WTC11 (cell line): ENCODE results near the gene USP10. TPM values are rescaled to one million over a fixed set of nuclear protein-coding genes. Genes with fewer than 3 reads are reported as not detected.

ENCODE experiments used
- ATAC-seq: fragments of 200-7000 bp; cut with Tn5 transposase; 2 replicates; pipeline ENCODE4 v1.10.0; 2021; ENCODE audit warnings: mild to moderate bottlenecking, moderate library complexity
- CTCF ChIA-PET: fragments of 300-600 bp; sonication (Branson Sonifier 250); formaldehyde crosslinking; loops from one replicate; lab custom pipeline; 2021; ENCODE audit warnings: antibody characterized with exemption; lab: Charles Lee
- POLR2A ChIA-PET: fragments of 350-600 bp; sonication (Branson Sonifier 250); formaldehyde crosslinking; loops from one replicate; lab custom pipeline; 2021; ENCODE audit warnings: antibody characterized with exemption; lab: Charles Lee
- DNase-seq: peaks from one replicate; pipeline ENCODE4 v3.0.0; 2021; ENCODE audit warnings: low spot score
- H3K27ac Mint-ChIP-seq: 2 replicates; pipeline ENCODE4 v1.8.0; 2021; ENCODE audit warnings: mixed read lengths
- H3K27me3 Mint-ChIP-seq: 2 replicates; pipeline ENCODE4 v1.8.0; 2021; ENCODE audit warnings: low read depth, mild to moderate bottlenecking, moderate library complexity, mixed read lengths
- H3K36me3 Mint-ChIP-seq: 2 replicates; pipeline ENCODE4 v1.8.0; 2021; ENCODE audit warnings: mixed read lengths
- H3K4me1 Mint-ChIP-seq: 2 replicates; pipeline ENCODE4 v1.8.0; 2022; ENCODE audit warnings: mixed read lengths
- H3K4me3 Mint-ChIP-seq: 2 replicates; pipeline ENCODE4 v1.8.0; 2021; ENCODE audit warnings: mild to moderate bottlenecking, moderate library complexity, mixed read lengths
- H3K9me3 Mint-ChIP-seq: 2 replicates; pipeline ENCODE4 v1.8.0; 2021; ENCODE audit warnings: mixed read lengths
- FOXJ3 ChIP-seq: sonication (generic); formaldehyde crosslinking; IDR thresholded peaks from 2 replicates; pipeline ENCODE4 v1.9.0; 2021; ENCODE audit warnings: missing genetic modification reagents, mild to moderate bottlenecking, borderline replicate concordance
- GTF2I ChIP-seq: fragments of 250-450 bp; sonication (Bioruptor Pico); conservative IDR thresholded peaks from 2 replicates; pipeline ENCODE4 v1.4.0; 2021; ENCODE audit warnings: mild to moderate bottlenecking
- JAZF1 ChIP-seq: fragments of 250-450 bp; sonication (Bioruptor Pico); IDR thresholded peaks from 2 replicates; pipeline ENCODE4 v1.9.0; 2021; ENCODE audit warnings: moderate library complexity, mild to moderate bottlenecking, inconsistent platforms
- NR2C2 ChIP-seq: sonication (generic); formaldehyde crosslinking; IDR thresholded peaks from 2 replicates; pipeline ENCODE4 v1.8.0; 2022; ENCODE audit warnings: mild to moderate bottlenecking, missing genetic modification reagents
- OVOL2 ChIP-seq: fragments of 250-450 bp; sonication (Bioruptor Pico); IDR thresholded peaks from 2 replicates; pipeline ENCODE4 v1.9.0; 2021; ENCODE audit warnings: mild to moderate bottlenecking, borderline replicate concordance
- SMAD4 ChIP-seq: sonication (generic); formaldehyde crosslinking; IDR thresholded peaks from 2 replicates; pipeline ENCODE4 v1.8.0; 2022; ENCODE audit warnings: mild to moderate bottlenecking, missing genetic modification reagents
- TEAD1 ChIP-seq: sonication (generic); formaldehyde crosslinking; IDR thresholded peaks from 2 replicates; pipeline ENCODE4 v1.8.0; 2022; ENCODE audit warnings: mild to moderate bottlenecking, missing genetic modification reagents
- TP53 ChIP-seq: sonication (generic); formaldehyde crosslinking; IDR thresholded peaks from 2 replicates; pipeline ENCODE4 v1.8.1; 2023; ENCODE audit warnings: mild to moderate bottlenecking, missing genetic modification reagents
- ZBTB21 ChIP-seq: sonication (generic); formaldehyde crosslinking; IDR thresholded peaks from 2 replicates; pipeline ENCODE4 v1.8.1; 2023; ENCODE audit warnings: mild to moderate bottlenecking, missing genetic modification reagents, borderline replicate concordance
- ZNF671 ChIP-seq: fragments of 250-450 bp; sonication (Bioruptor Pico); IDR thresholded peaks from 2 replicates; pipeline ENCODE4 v1.8.0; 2021; ENCODE audit warnings: mild to moderate bottlenecking
- total RNA-seq: library from RNA; stranded (reverse); gene quantifications from 3 replicates; pipeline ENCODE4 v1.2.3, GENCODE V29; 2021
- TF ChIP-seq, protein P1 (sequence below): sonication (generic); formaldehyde crosslinking; IDR thresholded peaks from 2 replicates; pipeline ENCODE4 v1.8.0; 2022; ENCODE audit warnings: mild to moderate bottlenecking, missing genetic modification reagents
- TF ChIP-seq, protein P2 (sequence below): sonication (generic); formaldehyde crosslinking; IDR thresholded peaks from 2 replicates; pipeline ENCODE4 v1.8.1; 2023; ENCODE audit warnings: mild to moderate bottlenecking, missing genetic modification reagents, moderate library complexity
- TF ChIP-seq, protein P3 (sequence below): sonication (generic); formaldehyde crosslinking; IDR thresholded peaks from 2 replicates; pipeline ENCODE4 v1.8.1; 2022; ENCODE audit warnings: missing genetic modification reagents, borderline replicate concordance
- TF ChIP-seq, protein P4 (sequence below): sonication (generic); formaldehyde crosslinking; IDR thresholded peaks from 2 replicates; pipeline ENCODE4 v1.8.0; 2022; ENCODE audit warnings: mild to moderate bottlenecking, missing genetic modification reagents
- TF ChIP-seq, protein P5 (sequence below): sonication (generic); formaldehyde crosslinking; IDR thresholded peaks from 2 replicates; pipeline ENCODE4 v1.8.0; 2022; ENCODE audit warnings: missing genetic modification reagents
- TF ChIP-seq, protein P6 (sequence below): sonication (generic); formaldehyde crosslinking; IDR thresholded peaks from 2 replicates; pipeline ENCODE4 v1.8.1; 2022; ENCODE audit warnings: low read depth, mild to moderate bottlenecking, moderate library complexity, missing genetic modification reagents, borderline replicate concordance
- TF ChIP-seq, protein P7 (sequence below): fragments of 250-450 bp; sonication (Bioruptor Pico); IDR thresholded peaks from 2 replicates; pipeline ENCODE4 v1.9.0; 2021; ENCODE audit warnings: mild to moderate bottlenecking
- TF ChIP-seq, protein P8 (sequence below): sonication (generic); formaldehyde crosslinking; IDR thresholded peaks from 2 replicates; pipeline ENCODE4 v1.8.0; 2023; ENCODE audit warnings: mild to moderate bottlenecking, missing genetic modification reagents

The USP10 gene
- total RNA-seq, 1 experiment from 2014 or later = 138 TPM

DNA sequence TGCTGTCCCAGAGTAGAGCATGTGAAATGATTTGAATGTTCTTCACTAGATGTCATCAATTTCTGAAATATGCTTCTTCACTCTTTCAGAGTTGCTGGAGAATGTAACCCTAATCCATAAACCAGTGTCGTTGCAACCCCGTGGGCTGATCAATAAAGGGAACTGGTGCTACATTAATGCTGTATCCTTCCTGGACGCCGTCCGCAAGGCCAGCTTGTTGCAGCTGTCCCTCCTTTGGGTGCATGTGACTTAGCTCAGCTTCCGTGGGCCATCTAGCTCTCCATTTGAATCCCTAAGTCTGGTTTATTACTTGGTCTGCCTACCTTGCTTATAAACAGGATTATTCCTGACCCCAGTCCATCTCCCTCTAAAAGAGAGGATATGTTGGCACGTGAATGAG, 58.8 kb downstream of the USP10 start:
- Mint-ChIP-seq H3K4me3 (no peak overlapping the region), H3K36me3 (peaks cover 38% of the 10 kb centered on the region), H3K27ac (peak overlapping the region; percentile 28; the same call in 1 of the 2 replicates), H3K27me3 (no peaks in the 10 kb centered on the region), H3K4me1 (peaks cover 25% of the 10 kb centered on the region), H3K9me3 (no peaks in the 10 kb centered on the region)
- DNase-seq = no peak
- TF ChIP-seq ZNF671 (CRISPR knock-in tag) = no peak
- TF ChIP-seq, protein P1, sequence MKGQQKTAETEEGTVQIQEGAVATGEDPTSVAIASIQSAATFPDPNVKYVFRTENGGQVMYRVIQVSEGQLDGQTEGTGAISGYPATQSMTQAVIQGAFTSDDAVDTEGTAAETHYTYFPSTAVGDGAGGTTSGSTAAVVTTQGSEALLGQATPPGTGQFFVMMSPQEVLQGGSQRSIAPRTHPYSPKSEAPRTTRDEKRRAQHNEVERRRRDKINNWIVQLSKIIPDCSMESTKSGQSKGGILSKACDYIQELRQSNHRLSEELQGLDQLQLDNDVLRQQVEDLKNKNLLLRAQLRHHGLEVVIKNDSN = no peak
- TF ChIP-seq, protein P2, sequence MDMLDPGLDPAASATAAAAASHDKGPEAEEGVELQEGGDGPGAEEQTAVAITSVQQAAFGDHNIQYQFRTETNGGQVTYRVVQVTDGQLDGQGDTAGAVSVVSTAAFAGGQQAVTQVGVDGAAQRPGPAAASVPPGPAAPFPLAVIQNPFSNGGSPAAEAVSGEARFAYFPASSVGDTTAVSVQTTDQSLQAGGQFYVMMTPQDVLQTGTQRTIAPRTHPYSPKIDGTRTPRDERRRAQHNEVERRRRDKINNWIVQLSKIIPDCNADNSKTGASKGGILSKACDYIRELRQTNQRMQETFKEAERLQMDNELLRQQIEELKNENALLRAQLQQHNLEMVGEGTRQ (CRISPR knock-in tag) = no peak
- TF ChIP-seq, protein P3, sequence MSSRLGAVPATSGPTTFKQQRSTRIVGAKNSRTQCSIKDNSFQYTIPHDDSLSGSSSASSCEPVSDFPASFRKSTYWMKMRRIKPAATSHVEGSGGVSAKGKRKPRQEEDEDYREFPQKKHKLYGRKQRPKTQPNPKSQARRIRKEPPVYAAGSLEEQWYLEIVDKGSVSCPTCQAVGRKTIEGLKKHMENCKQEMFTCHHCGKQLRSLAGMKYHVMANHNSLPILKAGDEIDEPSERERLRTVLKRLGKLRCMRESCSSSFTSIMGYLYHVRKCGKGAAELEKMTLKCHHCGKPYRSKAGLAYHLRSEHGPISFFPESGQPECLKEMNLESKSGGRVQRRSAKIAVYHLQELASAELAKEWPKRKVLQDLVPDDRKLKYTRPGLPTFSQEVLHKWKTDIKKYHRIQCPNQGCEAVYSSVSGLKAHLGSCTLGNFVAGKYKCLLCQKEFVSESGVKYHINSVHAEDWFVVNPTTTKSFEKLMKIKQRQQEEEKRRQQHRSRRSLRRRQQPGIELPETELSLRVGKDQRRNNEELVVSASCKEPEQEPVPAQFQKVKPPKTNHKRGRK (CRISPR knock-in tag) = no peak
- TF ChIP-seq, protein P4, sequence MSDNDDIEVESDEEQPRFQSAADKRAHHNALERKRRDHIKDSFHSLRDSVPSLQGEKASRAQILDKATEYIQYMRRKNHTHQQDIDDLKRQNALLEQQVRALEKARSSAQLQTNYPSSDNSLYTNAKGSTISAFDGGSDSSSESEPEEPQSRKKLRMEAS (CRISPR knock-in tag) = no peak
- TF ChIP-seq, protein P5, sequence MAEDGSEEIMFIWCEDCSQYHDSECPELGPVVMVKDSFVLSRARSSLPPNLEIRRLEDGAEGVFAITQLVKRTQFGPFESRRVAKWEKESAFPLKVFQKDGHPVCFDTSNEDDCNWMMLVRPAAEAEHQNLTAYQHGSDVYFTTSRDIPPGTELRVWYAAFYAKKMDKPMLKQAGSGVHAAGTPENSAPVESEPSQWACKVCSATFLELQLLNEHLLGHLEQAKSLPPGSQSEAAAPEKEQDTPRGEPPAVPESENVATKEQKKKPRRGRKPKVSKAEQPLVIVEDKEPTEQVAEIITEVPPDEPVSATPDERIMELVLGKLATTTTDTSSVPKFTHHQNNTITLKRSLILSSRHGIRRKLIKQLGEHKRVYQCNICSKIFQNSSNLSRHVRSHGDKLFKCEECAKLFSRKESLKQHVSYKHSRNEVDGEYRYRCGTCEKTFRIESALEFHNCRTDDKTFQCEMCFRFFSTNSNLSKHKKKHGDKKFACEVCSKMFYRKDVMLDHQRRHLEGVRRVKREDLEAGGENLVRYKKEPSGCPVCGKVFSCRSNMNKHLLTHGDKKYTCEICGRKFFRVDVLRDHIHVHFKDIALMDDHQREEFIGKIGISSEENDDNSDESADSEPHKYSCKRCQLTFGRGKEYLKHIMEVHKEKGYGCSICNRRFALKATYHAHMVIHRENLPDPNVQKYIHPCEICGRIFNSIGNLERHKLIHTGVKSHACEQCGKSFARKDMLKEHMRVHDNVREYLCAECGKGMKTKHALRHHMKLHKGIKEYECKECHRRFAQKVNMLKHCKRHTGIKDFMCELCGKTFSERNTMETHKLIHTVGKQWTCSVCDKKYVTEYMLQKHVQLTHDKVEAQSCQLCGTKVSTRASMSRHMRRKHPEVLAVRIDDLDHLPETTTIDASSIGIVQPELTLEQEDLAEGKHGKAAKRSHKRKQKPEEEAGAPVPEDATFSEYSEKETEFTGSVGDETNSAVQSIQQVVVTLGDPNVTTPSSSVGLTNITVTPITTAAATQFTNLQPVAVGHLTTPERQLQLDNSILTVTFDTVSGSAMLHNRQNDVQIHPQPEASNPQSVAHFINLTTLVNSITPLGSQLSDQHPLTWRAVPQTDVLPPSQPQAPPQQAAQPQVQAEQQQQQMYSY (CRISPR knock-in tag) = no peak
- TF ChIP-seq SMAD4 (CRISPR knock-in tag) = no peak
- no peak for TF ChIP-seq NR2C2 (CRISPR knock-in tag)
- ChIA-PET POLR2A (no interaction called here), CTCF (interaction anchor here (0.6 kb wide), 1 partner anchor 12 kb away, joined by 3 read pairs; no protein-coding TSS in a partner anchor)
- ATAC-seq = no peak

DNA sequence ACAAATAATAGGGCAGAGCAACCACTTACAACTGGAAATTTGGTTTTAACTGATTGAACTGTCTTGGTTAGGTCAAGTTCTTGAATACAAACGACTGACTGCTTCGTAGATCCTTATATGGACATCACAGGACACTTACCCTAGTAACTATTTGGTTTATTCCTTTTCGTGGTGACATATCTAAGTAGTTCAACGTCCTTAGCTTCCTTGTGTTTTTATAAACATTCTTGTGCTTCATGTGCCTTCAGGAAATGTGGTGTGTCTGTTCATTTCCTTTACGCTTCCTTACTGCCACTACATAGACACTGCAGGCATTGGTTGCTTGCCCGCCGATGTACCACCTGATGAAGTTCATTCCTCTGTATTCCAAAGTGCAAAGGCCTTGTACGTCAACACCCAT, 59.3 kb downstream of the USP10 start:
- ATAC-seq (no peak), DNase-seq (no peak)
- H3K27me3 Mint-ChIP-seq = no peaks in the 10 kb centered on the region
- CTCF ChIA-PET = interaction anchor here (0.6 to 1.2 kb wide), 3 partner anchors 11 to 21 kb away, joined by 3 to 4 read pairs (median 3); no protein-coding TSS in a partner anchor
- no peak overlapping the region for H3K4me3 Mint-ChIP-seq
- no peaks in the 10 kb centered on the region for H3K9me3 Mint-ChIP-seq
- POLR2A ChIA-PET = no interaction called here
- H3K4me1 Mint-ChIP-seq = peaks cover 20% of the 10 kb centered on the region
- H3K27ac Mint-ChIP-seq = peak overlapping the region; percentile 23; the same call in 1 of the 2 replicates
- H3K36me3 Mint-ChIP-seq = peaks cover 43% of the 10 kb centered on the region
- TF ChIP-seq TEAD1 (CRISPR knock-in tag) = no peak
- no peak for TF ChIP-seq JAZF1
- TF ChIP-seq, protein P6, sequence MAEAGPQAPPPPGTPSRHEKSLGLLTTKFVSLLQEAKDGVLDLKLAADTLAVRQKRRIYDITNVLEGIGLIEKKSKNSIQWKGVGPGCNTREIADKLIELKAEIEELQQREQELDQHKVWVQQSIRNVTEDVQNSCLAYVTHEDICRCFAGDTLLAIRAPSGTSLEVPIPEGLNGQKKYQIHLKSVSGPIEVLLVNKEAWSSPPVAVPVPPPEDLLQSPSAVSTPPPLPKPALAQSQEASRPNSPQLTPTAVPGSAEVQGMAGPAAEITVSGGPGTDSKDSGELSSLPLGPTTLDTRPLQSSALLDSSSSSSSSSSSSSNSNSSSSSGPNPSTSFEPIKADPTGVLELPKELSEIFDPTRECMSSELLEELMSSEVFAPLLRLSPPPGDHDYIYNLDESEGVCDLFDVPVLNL (CRISPR knock-in tag) = no peak
- TF ChIP-seq, protein P7, sequence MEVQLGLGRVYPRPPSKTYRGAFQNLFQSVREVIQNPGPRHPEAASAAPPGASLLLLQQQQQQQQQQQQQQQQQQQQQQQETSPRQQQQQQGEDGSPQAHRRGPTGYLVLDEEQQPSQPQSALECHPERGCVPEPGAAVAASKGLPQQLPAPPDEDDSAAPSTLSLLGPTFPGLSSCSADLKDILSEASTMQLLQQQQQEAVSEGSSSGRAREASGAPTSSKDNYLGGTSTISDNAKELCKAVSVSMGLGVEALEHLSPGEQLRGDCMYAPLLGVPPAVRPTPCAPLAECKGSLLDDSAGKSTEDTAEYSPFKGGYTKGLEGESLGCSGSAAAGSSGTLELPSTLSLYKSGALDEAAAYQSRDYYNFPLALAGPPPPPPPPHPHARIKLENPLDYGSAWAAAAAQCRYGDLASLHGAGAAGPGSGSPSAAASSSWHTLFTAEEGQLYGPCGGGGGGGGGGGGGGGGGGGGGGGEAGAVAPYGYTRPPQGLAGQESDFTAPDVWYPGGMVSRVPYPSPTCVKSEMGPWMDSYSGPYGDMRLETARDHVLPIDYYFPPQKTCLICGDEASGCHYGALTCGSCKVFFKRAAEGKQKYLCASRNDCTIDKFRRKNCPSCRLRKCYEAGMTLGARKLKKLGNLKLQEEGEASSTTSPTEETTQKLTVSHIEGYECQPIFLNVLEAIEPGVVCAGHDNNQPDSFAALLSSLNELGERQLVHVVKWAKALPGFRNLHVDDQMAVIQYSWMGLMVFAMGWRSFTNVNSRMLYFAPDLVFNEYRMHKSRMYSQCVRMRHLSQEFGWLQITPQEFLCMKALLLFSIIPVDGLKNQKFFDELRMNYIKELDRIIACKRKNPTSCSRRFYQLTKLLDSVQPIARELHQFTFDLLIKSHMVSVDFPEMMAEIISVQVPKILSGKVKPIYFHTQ (CRISPR knock-in tag) = no peak
- TF ChIP-seq TP53 (CRISPR knock-in tag) = no peak
- no peak for TF ChIP-seq ZBTB21 (CRISPR knock-in tag)
- TF ChIP-seq OVOL2 (CRISPR knock-in tag) = no peak
- TF ChIP-seq NR2C2 (CRISPR knock-in tag) = no peak
- TF ChIP-seq, protein P1 = no peak
- TF ChIP-seq, protein P8, sequence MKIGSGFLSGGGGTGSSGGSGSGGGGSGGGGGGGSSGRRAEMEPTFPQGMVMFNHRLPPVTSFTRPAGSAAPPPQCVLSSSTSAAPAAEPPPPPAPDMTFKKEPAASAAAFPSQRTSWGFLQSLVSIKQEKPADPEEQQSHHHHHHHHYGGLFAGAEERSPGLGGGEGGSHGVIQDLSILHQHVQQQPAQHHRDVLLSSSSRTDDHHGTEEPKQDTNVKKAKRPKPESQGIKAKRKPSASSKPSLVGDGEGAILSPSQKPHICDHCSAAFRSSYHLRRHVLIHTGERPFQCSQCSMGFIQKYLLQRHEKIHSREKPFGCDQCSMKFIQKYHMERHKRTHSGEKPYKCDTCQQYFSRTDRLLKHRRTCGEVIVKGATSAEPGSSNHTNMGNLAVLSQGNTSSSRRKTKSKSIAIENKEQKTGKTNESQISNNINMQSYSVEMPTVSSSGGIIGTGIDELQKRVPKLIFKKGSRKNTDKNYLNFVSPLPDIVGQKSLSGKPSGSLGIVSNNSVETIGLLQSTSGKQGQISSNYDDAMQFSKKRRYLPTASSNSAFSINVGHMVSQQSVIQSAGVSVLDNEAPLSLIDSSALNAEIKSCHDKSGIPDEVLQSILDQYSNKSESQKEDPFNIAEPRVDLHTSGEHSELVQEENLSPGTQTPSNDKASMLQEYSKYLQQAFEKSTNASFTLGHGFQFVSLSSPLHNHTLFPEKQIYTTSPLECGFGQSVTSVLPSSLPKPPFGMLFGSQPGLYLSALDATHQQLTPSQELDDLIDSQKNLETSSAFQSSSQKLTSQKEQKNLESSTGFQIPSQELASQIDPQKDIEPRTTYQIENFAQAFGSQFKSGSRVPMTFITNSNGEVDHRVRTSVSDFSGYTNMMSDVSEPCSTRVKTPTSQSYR (CRISPR knock-in tag) = no peak
- TF ChIP-seq FOXJ3 (CRISPR knock-in tag) = no peak
- TF ChIP-seq GTF2I (CRISPR knock-in tag) = no peak
